ENCODE data around the gene OAS3.
"Not testable (repeated sequence)": the region's sequence is repeated elsewhere in the genome, so short reads cannot be mapped to it uniquely, and the experiment has no call there.

Gene OAS3

GRCh38 chr12:112927475-112927874 is 10.8 kb upstream of the OAS3 start:
- DNase-seq, result no peak

- DNase-seq, result no peak
Measured at GRCh38 chr12:112927925-112928324, 10.3 kb upstream of the OAS3 start.

GRCh38 chr12:112928978-112929377 is 9.3 kb upstream of the OAS3 start:
- DNase-seq, result no peak

GRCh38 chr12:112929715-112930114 is 8.6 kb upstream of the OAS3 start:
- no peak for DNase-seq

- no peak for DNase-seq
Measured at GRCh38 chr12:112930350-112930749, 7.9 kb upstream of the OAS3 start.

- no peak for DNase-seq
Measured at GRCh38 chr12:112932485-112933128, 5.7 kb upstream of the OAS3 start.

- no peak for DNase-seq
Measured at GRCh38 chr12:112933129-112933505, 5.2 kb upstream of the OAS3 start.

GRCh38 chr12:112936264-112936663 is 2.0 kb upstream of the OAS3 start:
- no peak for DNase-seq

- DNase-seq, result no peak
Measured at GRCh38 chr12:112936927-112937326, 1.3 kb upstream of the OAS3 start.

GRCh38 chr12:112938751-112939150 is 477 bp downstream of the OAS3 start:
- DNase-seq, result no peak

GRCh38 chr12:112939761-112940381 is 1.6 kb downstream of the OAS3 start:
- DNase-seq, result no peak

- DNase-seq, result no peak
Measured at GRCh38 chr12:112941528-112942335, 3.5 kb downstream of the OAS3 start.

GRCh38 chr12:112942572-112942971 is 4.3 kb downstream of the OAS3 start:
- no peak for DNase-seq

GRCh38 chr12:112944024-112944690 is 5.9 kb downstream of the OAS3 start:
- DNase-seq, result no peak

GRCh38 chr12:112945515-112945914 is 7.2 kb downstream of the OAS3 start:
- no peak for DNase-seq

GRCh38 chr12:112946236-112947000 is 8.1 kb downstream of the OAS3 start:
- DNase-seq, result no peak

GRCh38 chr12:112947314-112947713 is 9.0 kb downstream of the OAS3 start:
- DNase-seq, result no peak

- DNase-seq, result no peak
Measured at GRCh38 chr12:112947761-112948160, 9.5 kb downstream of the OAS3 start.

- no peak for DNase-seq
Measured at GRCh38 chr12:112948806-112949205, 10.5 kb downstream of the OAS3 start.

- no peak for DNase-seq
Measured at GRCh38 chr12:112950701-112951100, 12.4 kb downstream of the OAS3 start.

- not testable (repeated sequence) for DNase-seq
Measured at GRCh38 chr12:112957125-112957524, 18.9 kb downstream of the OAS3 start.

GRCh38 chr12:112961074-112961473 is 22.8 kb downstream of the OAS3 start:
- no peak for DNase-seq

- no peak for DNase-seq
Measured at GRCh38 chr12:112961536-112961935, 23.3 kb downstream of the OAS3 start.

All from NCI-H2081 (cell line).